ENCODE results near the gene MAGOH. TPM values are rescaled to one million over a fixed set of nuclear protein-coding genes. Genes with fewer than 3 reads are reported as not detected.

MAGOH gene
- 10 to 100 TPM; 59.9 to 72.7 TPM for total RNA-seq

GRCh38 chr1:53238197-53239155, at the start of gene MAGOH:
MAGOH (minus strand) TSS chr1:53238518; CDS start chr1:53238448, 70 bp downstream.

GRCh38 chr1:53220171-53220961, 18.0 kb downstream of the MAGOH start, which contains the start of gene CZIB:
CZIB (minus strand) TSS chr1:53220634; CDS start chr1:53220575, 59 bp downstream.

GRCh38 chr1:53196485-53197290, 41.6 kb downstream of the MAGOH start, which contains the start of gene CPT2:
CPT2 (plus strand) TSS chr1:53196824; CDS start chr1:53196944, 120 bp downstream.

Other genes with a start within 250 kb of the MAGOH start
- not detected for gene PODN, start 176.3 kb downstream of the MAGOH start, total RNA-seq
- gene SLC1A7, start 95.9 kb downstream of the MAGOH start, total RNA-seq, result not detected
- gene CPT2, start 41.7 kb downstream of the MAGOH start, total RNA-seq, result 10 to 100 TPM; 13.3 to 14.8 TPM
- 10 to 100 TPM; 42.9 to 43.2 TPM for gene CZIB, start 17.9 kb downstream of the MAGOH start, total RNA-seq
- gene LRP8, start 89.6 kb upstream of the MAGOH start, total RNA-seq, result 10 to 100 TPM; 37.3 to 37.5 TPM
- not detected for gene DMRTB1, start 220.9 kb upstream of the MAGOH start, total RNA-seq